ENCODE data around the gene ADAM10.

DNA sequence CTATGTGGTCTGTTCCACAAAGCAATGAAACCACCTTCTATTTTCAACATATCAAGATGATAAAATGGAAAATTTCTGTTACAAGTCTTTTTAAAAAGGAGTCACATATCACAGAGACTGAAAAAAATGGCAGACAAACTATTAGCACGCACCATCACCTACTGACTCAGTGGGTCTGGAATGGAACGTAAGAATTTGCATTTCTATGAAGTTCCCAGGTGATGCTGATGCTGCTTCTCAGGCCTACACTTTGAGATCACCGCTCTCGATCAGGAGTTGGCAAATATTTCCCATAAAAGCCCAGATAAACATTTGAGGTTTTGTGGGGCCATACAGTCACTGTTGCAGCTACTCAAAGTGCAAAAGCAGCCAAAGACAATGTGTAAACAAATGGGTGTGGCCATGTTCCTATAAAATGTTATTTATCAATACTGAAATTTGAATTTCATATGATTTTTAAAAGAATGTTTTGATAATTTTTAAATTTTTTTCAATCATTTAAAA, 142.9 kb downstream of the ADAM10 start:
- TF ChIP-seq EZH2phosphoT487 (IDR thresholded peaks at IDR 0.05; ENCODE audit: borderline replicate concordance, low read length) = no peak
- no peak for TF ChIP-seq CTCF (conservative IDR thresholded peaks at IDR 0.05; ENCODE audit: low read depth, low read length)

All from PC-3 (cell line).